Colonic mucosa (tissue), 4 donors: ENCODE results near the gene IL36G. TPM values are rescaled to one million over a fixed set of nuclear protein-coding genes. Genes with fewer than 3 reads are reported as not detected.

Experiments
- DNase-seq: peaks from one replicate; pipeline ENCODE4 v3.0.0-alpha.2; 2020
- H3K27ac ChIP-seq: fragments of 200-600 bp; one replicate; pipeline ENCODE4 v1.8.0; 2021
- H3K27me3 ChIP-seq: fragments of 200-600 bp; one replicate; pipeline ENCODE4 v1.8.0; 2021
- H3K36me3 ChIP-seq: fragments of 200-600 bp; one replicate; pipeline ENCODE4 v1.8.0; 2021
- H3K4me1 ChIP-seq: fragments of 200-600 bp; one replicate; pipeline ENCODE4 v1.8.0; 2021; ENCODE audit warnings: mild to moderate bottlenecking
- H3K4me3 ChIP-seq: fragments of 200-600 bp; one replicate; pipeline ENCODE4 v1.8.0; 2021
- H3K9ac ChIP-seq, 2 donors: one replicate each; pipeline ENCODE4 v1.7.0; 2013; ENCODE audit warnings: control low read depth in 2 of 2, low read depth in 2 of 2, low read length in 2 of 2
- H3K9me3 ChIP-seq: fragments of 200-600 bp; one replicate; pipeline ENCODE4 v1.8.0; 2021
- intact Hi-C: fragments of 100-400 bp; cut with DNase I; formaldehyde crosslinking; loops from one replicate; pipeline ENCODE4 v1.14.1; 2022
- total RNA-seq, 2 donors: library from RNA; stranded (reverse); fragmentation: NEBNext Ultra II Directional in 1 of 2; extraction: Animal tissue kit (Norgen Biotek cat#: 25700) in 1 of 2; gene quantifications; one replicate each; pipeline ENCODE4 v1.2.1, GENCODE V29; 2021
- TF ChIP-seq, protein P1 (sequence below): fragments of 200-600 bp; IDR thresholded peaks from one replicate; pipeline ENCODE4 v1.8.0; 2022; ENCODE audit warnings: antibody characterized with exemption, mild to moderate bottlenecking
- donor health status: healthy.
- donor health status: DM: no; HTN: no; CAD: no.
- donor health status: DM: no; HTN: no; CAD: no.

The IL36G gene
- total RNA-seq, 2 donors from 2014 or later, result 0.40 to 0.69 TPM

DNA sequence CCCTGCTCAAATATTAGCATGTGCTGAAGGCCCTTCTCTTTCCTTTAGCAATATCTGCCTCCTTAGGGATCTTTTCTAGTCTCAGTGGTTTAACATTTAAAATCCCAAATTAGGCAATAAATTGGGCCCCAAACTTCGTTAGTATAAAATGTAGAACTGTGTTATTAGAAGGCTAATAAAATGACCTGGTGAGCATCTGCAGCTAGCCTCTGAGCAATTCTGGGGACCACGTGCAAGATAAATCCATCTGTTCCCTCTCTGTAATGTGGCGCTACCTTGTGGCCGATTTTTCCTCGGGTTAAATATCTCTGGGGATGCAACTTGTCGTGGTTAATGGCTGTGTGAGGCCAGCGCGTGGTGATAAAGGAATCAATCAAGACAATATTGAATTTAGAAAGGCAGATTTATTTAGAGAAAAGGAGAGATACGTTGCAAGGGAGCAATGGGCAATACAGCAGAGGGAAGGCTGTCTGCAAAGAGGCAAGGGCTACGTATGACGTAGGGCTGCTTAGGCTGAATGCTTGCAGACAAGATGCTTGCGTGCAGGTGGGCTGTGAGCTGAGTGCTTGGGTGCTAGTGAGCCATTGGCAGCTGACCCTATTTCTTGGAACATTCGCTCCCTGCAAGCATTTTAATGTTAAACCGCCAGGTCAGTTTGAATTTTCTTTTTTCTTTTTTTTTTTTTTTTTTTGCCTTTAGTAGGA lies 18.5 kb upstream of the IL36G start:
- no peak overlapping the region for H3K27ac ChIP-seq
- intact Hi-C loops, result loop anchor here (5.0 kb wide), 1 partner anchor 212 kb away; no protein-coding TSS in a partner anchor
- no peaks in the 10 kb centered on the region for H3K27me3 ChIP-seq
- no peak overlapping the region for H3K9ac ChIP-seq
- TF ChIP-seq, protein P1, sequence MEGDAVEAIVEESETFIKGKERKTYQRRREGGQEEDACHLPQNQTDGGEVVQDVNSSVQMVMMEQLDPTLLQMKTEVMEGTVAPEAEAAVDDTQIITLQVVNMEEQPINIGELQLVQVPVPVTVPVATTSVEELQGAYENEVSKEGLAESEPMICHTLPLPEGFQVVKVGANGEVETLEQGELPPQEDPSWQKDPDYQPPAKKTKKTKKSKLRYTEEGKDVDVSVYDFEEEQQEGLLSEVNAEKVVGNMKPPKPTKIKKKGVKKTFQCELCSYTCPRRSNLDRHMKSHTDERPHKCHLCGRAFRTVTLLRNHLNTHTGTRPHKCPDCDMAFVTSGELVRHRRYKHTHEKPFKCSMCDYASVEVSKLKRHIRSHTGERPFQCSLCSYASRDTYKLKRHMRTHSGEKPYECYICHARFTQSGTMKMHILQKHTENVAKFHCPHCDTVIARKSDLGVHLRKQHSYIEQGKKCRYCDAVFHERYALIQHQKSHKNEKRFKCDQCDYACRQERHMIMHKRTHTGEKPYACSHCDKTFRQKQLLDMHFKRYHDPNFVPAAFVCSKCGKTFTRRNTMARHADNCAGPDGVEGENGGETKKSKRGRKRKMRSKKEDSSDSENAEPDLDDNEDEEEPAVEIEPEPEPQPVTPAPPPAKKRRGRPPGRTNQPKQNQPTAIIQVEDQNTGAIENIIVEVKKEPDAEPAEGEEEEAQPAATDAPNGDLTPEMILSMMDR, result no peak
- no peak for DNase-seq
- H3K4me1 ChIP-seq, result no peaks in the 10 kb centered on the region
- no peak overlapping the region for H3K4me3 ChIP-seq
- no peaks in the 10 kb centered on the region for H3K36me3 ChIP-seq
- H3K9me3 ChIP-seq, result no peaks in the 10 kb centered on the region

DNA sequence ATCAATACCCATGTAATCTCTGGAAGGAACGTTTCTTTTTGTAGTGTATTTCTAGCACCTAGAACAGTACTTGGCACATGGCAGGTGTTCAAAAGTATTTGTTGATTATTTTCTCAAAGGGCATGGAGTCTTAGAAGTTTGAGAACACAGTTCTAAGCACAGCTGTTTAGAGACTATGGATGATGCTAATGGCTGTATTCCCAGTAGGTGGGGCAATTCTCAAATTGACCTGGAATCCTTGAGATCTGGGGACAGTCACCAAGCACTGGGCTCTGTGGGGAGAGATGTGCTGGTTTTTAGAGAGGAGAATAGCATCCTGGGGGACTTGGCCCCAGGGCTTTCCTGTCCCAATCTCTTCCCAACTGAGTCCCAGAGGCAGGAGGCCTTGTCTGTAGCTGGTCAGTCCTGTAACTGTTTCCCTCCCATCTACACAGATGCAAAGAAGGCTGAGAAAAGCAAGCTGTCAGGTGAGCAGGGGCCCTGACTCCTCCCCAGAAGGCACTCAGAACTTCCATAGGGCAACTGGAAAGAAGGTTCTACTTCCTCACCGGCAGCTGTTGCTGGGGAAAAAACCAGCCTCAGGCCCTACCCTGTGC lies 17.5 kb upstream of the IL36G start:
- intact Hi-C loops, result no loop called here

DNA sequence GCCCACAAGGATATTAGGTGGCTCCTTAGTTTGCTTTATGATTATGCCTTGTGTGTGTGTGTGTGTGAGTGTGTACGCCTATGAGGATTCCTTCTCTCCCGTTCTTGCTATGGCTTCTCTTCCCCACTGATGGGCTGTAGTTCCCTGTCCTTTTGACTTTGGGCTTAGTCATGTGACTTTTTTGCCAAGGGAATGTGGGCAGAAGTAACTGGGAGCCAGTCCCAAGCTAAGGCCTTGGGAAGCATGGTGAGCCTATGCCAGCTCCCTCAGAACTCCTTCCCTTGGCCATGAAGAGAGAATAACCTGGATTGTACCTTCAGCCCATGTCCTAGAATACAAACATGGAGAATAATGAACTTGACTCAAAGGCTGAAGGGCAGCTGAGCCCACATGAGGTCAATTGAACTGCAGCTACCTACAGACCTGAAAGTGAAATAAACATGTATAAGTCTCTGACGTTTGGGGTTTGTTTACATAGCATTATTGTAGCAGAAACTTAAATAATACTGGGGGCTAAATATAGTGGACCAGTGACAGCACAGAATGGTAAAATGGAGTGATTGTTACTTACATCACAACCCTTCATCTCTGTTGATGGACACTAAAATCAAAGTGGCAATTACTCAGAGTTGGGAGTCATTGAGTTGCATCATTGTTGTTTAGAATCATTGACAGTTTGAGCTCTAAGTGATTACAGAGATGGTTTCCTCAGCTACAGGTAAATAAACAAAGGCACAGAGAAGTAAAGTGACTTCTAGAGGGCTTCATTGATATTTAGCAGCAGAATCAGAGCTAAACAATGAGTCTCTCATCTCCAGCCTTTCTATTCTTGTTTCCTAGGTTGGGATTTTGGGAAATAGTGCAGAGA lies 15.3 kb upstream of the IL36G start:
- H3K27ac ChIP-seq, result no peak overlapping the region
- TF ChIP-seq, protein P1, result no peak
- no peaks in the 10 kb centered on the region for H3K4me1 ChIP-seq
- H3K4me3 ChIP-seq, result no peak overlapping the region
- no peak overlapping the region for H3K9ac ChIP-seq
- no peaks in the 10 kb centered on the region for H3K27me3 ChIP-seq
- H3K9me3 ChIP-seq, result no peaks in the 10 kb centered on the region
- intact Hi-C loops, result no loop called here
- H3K36me3 ChIP-seq, result no peaks in the 10 kb centered on the region
- DNase-seq, result no peak

More for the DNA sequence above, 17.5 kb upstream of the IL36G start:
- no peaks in the 10 kb centered on the region for H3K36me3 ChIP-seq
- no peak for DNase-seq
- H3K4me1 ChIP-seq, result no peaks in the 10 kb centered on the region
- no peak overlapping the region for H3K9ac ChIP-seq
- H3K4me3 ChIP-seq, result no peak overlapping the region
- no peaks in the 10 kb centered on the region for H3K27me3 ChIP-seq
- no peaks in the 10 kb centered on the region for H3K9me3 ChIP-seq
- no peak overlapping the region for H3K27ac ChIP-seq
- TF ChIP-seq, protein P1, result no peak

DNA sequence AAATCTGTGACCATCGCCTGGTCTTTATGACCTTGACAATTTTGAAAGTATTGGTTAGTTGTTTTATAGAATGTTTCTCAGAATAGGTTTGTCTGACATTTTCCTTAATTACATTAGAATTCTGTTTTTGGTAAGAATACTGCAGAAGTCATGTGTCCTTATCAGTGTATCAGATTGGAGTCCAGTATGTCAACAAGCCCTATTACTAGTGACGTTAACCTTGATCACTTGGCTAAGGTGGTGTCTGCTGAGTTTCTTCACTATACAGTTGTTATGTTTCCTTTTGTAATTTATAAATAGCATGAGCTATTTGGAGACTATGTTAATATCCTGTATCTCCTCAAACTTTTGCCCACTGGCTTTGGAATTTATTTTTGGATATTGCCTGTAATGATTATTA lies 10.8 kb upstream of the IL36G start:
- Histone ChIP-seq H3K27me3 (no peaks in the 10 kb centered on the region), H3K4me1 (no peaks in the 10 kb centered on the region), H3K4me3 (no peak overlapping the region), H3K36me3 (no peaks in the 10 kb centered on the region), H3K27ac (no peak overlapping the region), H3K9ac (no peak overlapping the region), H3K9me3 (no peaks in the 10 kb centered on the region)
- TF ChIP-seq, protein P1, result no peak
- intact Hi-C loops, result no loop called here
- DNase-seq, result no peak

DNA sequence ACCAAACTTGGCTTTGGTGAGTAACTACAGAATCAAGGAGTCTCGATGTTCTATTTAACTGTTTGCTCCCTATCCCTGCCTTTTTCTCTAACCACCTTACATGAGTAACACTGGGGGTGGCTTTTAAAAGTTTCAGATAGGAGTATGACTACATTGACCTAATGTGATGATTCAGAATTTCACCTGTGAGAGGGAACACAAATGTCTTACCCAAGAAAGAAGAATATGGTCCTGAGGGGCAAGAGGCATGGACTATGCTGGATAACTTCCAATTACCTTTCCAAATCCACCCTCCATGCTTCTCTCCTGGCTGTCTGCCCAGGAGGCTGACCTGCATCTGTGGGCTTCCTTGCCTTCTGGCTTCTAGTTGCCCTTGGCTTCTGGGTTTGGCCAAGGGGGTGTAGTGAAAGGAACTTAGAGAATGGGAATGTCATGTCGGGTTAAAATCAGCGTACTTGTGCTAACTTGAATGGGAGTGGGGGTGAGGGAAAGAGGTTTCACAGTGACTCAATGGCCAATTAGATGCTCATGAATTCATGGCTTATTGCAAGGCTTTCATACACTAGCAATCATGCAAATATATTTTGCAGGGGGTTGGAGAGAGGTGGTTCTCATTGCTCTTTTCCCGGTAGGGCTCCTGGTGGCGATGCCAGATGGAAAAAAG lies 5.3 kb upstream of the IL36G start:
- H3K9ac ChIP-seq, result no peak overlapping the region
- intact Hi-C loops, result no loop called here
- no peak for DNase-seq

More for the DNA sequence above, 5.3 kb upstream of the IL36G start:
- H3K4me1 ChIP-seq, result no peaks in the 10 kb centered on the region
- TF ChIP-seq, protein P1, result no peak
- H3K27me3 ChIP-seq, result no peaks in the 10 kb centered on the region
- no peaks in the 10 kb centered on the region for H3K9me3 ChIP-seq
- no peak overlapping the region for H3K27ac ChIP-seq
- no peak overlapping the region for H3K4me3 ChIP-seq
- H3K36me3 ChIP-seq, result no peaks in the 10 kb centered on the region
